GM12872 (cell line): ENCODE data around the gene RBM15B.

Source experiments
- TF ChIP-seq, protein P1 (sequence below): IDR thresholded peaks from 3 replicates; pipeline ENCODE4 v1.5.1; 2011; ENCODE audit warnings: low read depth, mild to moderate bottlenecking, low read length, moderate library complexity; ENCODE audit not compliant: insufficient read depth

Gene RBM15B

DNA sequence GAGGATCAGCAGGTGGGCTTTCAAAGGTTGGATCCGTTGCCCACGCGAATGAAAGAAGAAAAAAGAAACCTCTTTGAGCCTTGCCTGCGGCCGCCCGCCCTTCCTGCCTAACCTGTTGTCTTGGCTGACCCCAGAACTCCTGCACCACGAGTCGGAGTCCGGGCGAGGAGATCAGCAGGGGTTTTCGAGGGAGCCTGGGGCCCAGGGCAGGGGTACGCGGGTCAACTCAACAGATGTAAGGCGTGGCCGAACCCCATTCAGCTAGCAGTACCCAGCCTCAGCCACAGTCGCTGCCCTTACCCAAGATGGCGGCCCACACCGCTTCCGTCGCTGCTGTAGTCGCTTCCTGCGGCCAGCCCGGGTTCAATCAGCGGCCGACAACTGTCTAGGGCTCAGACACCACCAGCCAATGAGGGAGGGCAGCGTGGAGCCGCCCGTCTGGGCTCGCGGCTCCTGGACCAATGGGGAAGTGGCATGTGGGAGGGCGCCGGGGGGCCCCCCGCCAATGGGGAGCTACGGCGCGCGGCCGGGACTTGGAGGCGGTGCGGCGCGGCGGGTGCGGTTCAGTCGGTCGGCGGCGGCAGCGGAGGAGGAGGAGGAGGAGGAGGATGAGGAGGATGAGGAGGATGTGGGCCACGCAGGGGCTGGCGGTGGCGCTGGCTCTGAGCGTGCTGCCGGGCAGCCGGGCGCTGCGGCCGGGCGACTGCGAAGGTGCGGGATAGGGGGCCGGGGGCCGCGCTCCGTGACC lies 6.2 kb upstream of the RBM15B start, which contains the start of gene MANF:
Gene MANF (plus strand): TSS at position 566 of the 748 bp plus-strand sequence. CDS start 52 bp downstream, at position 618.
- TF ChIP-seq, protein P1, sequence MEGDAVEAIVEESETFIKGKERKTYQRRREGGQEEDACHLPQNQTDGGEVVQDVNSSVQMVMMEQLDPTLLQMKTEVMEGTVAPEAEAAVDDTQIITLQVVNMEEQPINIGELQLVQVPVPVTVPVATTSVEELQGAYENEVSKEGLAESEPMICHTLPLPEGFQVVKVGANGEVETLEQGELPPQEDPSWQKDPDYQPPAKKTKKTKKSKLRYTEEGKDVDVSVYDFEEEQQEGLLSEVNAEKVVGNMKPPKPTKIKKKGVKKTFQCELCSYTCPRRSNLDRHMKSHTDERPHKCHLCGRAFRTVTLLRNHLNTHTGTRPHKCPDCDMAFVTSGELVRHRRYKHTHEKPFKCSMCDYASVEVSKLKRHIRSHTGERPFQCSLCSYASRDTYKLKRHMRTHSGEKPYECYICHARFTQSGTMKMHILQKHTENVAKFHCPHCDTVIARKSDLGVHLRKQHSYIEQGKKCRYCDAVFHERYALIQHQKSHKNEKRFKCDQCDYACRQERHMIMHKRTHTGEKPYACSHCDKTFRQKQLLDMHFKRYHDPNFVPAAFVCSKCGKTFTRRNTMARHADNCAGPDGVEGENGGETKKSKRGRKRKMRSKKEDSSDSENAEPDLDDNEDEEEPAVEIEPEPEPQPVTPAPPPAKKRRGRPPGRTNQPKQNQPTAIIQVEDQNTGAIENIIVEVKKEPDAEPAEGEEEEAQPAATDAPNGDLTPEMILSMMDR = no peak

DNA sequence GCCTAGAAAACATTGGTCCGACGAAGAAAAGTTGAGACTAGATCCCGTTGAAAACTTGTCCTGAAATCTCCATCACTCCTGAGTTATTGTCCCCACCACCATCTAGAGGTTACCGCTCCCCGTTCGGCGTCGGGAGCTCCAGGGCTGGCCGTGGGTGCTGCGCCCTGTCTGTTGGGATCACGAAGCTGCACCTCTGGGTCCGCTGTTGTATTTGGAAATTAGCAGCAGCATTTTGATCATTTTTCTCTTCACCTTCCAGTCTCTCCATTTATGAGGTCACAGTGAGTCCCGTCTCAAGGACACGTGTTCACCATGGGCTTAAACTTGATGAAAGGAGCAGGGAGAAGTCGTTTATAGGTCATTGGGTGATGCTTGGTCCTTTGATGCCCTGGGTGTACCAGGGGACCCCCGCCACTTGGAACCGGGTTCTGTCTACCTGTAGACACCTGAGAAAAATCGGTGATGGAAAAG lies 5.4 kb upstream of the RBM15B start:
- TF ChIP-seq, protein P1 = no peak

DNA sequence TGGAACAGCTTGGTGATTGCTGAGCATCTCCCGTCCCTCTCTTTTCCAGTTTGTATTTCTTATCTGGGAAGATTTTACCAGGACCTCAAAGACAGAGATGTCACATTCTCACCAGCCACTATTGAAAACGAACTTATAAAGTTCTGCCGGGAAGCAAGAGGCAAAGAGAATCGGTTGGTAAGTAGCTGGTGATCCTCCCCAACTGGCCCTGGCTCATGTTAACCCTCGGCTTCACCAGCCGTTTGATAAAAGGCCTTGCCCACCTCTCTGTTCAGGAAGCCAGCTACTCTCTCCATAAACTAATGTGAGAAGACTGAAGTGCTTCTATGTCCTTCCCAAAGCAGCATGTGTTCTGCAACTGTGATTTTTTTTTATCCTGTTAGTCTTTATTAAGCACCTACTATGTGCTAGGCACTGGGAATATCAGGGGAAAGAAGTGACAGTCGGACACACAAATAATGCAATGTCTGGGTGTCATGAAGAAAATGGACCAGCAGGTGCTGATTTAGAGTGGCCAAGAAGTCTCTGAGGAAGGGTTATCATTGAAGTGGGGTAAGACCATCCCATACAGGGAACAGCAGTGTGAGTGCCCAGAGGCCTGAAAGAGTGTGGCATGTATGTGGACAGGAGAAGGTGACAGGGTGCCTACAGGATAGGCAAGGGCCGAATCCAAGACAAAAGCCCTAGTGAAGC lies 4.8 kb upstream of the RBM15B start:
- TF ChIP-seq, protein P1 = 0 out of 3 replicates have a peak, but pooled peaks have one; percentile 13

DNA sequence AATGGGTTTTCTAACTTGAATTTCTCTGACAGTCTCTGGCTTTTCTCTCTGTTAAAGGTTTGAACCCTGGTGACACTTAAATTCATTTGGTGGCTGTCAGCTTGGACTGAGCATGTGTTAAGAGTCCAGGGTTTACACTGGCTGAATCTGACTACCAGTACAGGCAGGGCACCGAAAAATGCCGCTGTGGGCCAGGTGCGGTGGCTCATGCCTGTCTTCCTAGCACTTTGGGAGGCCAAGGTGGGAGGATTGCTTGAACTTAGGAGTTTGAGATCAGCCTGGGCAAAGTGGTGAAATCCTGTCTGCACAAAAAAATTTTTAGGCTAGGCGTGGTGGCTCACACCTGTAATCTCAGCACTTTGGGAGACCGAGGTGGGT lies 4.2 kb upstream of the RBM15B start:
- TF ChIP-seq, protein P1 = no peak

DNA sequence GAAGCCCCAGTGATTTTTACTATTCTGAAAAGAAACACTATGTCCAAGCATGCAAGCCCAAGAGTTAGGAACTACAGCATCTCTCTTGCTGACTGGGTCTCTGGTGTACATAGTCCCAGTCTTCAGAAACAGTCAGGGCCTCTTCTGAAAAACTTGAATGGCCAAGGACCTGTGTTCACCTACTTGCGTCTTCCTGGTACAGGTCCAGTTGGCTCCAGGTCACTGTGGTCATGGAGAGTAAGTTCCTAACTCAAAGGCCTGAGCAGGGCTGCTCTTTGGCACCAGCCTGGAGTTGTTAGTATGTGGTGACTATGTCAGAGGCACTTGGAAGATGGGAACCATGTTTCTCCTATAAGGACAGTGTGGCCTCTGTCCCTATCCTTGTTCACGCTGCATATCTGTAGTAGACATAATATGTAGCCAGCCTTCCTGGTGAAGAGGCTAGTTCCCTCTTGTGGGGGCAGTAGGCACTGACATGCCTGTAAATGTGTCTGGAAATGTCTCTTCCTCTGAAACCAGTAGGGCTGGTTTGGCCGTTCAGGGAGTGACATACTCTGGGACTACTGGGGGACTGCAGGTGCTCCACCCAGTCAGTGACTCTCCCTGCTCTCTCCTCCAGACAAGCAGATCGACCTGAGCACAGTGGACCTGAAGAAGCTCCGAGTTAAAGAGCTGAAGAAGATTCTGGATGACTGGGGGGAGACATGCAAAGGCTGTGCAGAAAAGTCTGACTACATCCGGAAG lies 2.6 kb upstream of the RBM15B start:
- TF ChIP-seq, protein P1 = peak; percentile 34; the same call in 1 of the 3 replicates

DNA sequence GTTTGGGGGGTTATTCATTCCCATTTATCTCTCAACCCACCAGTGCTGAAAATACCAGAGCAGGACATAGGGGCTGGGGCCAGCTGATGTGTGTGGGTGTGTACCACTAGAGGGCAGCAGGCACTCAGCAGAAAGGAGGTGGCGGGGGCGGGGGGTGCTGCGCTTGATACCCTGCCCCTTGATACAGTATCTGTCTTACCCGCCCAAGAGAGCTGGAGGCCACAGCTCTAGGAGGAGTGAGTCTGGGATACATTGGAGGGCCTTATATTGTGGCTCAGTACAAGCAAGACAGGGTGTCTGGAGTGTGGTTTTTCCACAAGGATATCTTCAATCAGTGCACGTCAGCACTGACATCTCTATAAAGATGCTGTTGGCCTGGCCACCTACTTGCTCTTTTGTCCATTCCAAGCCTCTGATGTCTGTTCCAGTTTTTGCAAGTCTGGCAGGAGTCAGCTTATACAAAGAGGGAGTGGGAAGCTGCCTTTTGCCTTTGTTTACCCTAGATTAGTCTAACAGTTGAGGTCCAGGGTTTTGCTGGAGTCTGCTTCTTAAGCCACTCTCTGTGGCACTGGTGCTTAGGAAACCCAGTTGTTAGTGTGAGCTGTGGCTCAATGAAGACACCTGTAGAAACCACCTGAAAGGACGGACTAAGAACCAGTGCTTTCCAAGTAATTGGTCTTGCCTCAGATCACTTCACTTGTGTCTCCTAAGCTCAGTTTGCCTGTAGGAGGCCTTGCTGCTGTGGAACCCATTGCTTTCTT lies 1.5 kb upstream of the RBM15B start:
- TF ChIP-seq, protein P1 = peak; percentile 84
